Measurements from ENCODE around the gene TSHR. TPM values are rescaled to one million over a fixed set of nuclear protein-coding genes. Genes with fewer than 3 reads are reported as not detected.

TSHR gene
- total and polyA plus RNA-seq, 2 of the 4 experiments (the other 2 are of a cell fraction) = not detected

GRCh38 chr14:81062380-81062779, 107.0 kb downstream of the TSHR start:
- no peak overlapping the region for H4K8ac ChIP-seq (ENCODE audit: low read depth in 2 of 2, low read length in 2 of 2)
- no peaks in the 10 kb centered on the region for H3K27me3 ChIP-seq (ENCODE audit: control insufficient read depth, insufficient read depth, low read length)
- no CpG with 5 or more reads among the region's 4 CpGs for WGBS, 2 experiments (ENCODE audit: extremely low coverage in 2 of 2, insufficient read length in 1 of 2)
- DNase-seq (no peak), ATAC-seq (ENCODE audit: low read depth) (no peak)
- H3K4me3 ChIP-seq (ENCODE audit: insufficient read depth, low read depth, low read length) = no peak overlapping the region
- intact Hi-C loops (cut with micrococcal nuclease) (no loop called here), dilution Hi-C loops (cut with HindIII; ENCODE audit: low sequenced_read_pairs, unreplicated experiment) (no loop called here), in situ Hi-C loops (cut with MboI; ENCODE audit: low sequenced_read_pairs) (no loop called here)
- TF ChIP-seq USF2 (IDR thresholded peaks at IDR 0.05; ENCODE audit: low read depth, low read length) (no peak), BHLHE40 (IDR thresholded peaks at IDR 0.05; ENCODE audit: low read depth, low read length) (no peak), CEBPB (IDR thresholded peaks at IDR 0.05; ENCODE audit: low read depth, low read length) (no peak), RAD21 (IDR thresholded peaks at IDR 0.05; ENCODE audit: low read length) (no peak), MAFK (IDR thresholded peaks at IDR 0.05; ENCODE audit: low read depth, low read length) (no peak), NFE2L2 (IDR thresholded peaks at IDR 0.05; ENCODE audit: low read depth, low read length) (no peak), RFX5 (IDR thresholded peaks at IDR 0.05; ENCODE audit: low read depth, low read length) (no peak), RCOR1 (IDR thresholded peaks at IDR 0.05; ENCODE audit: insufficient replicate concordance, low read length) (no peak), MXI1 (IDR thresholded peaks at IDR 0.05; ENCODE audit: borderline replicate concordance, low read depth, low read length) (no peak), MAZ (IDR thresholded peaks at IDR 0.05; ENCODE audit: borderline replicate concordance, low read depth, low read length) (no peak), CHD1 (IDR thresholded peaks at IDR 0.05; ENCODE audit: low read depth, low read length) (no peak)
- no peak overlapping the region for H2AFZ ChIP-seq (replicated peaks; ENCODE audit: low read length, poor library complexity)
- no peak overlapping the region for H2BK120ac ChIP-seq (ENCODE audit: low read depth, low read length)
- H3K9me1 ChIP-seq (ENCODE audit: insufficient read depth, low read length) = no peaks in the 10 kb centered on the region
- no peaks in the 10 kb centered on the region for H3K36me3 ChIP-seq (ENCODE audit: control insufficient read depth, insufficient read depth, low read length)
- H2AK9ac ChIP-seq (replicated peaks; ENCODE audit: low read depth, low read length, poor library complexity) = no peak overlapping the region
- no peak overlapping the region for H2AK5ac ChIP-seq (ENCODE audit: low read depth, low read length)
- H2BK20ac ChIP-seq (ENCODE audit: low read depth, low read length) = no peak overlapping the region
- ChIA-PET CTCF (no interaction called here), POLR2A (ENCODE audit: unreplicated experiment) (no interaction called here)
- no peak overlapping the region for H3K4me2 ChIP-seq (ENCODE audit: low read depth, low read length)
- H2BK15ac ChIP-seq (ENCODE audit: low read depth, low read length) = no peak overlapping the region
- no peak overlapping the region for H3K14ac ChIP-seq (replicated peaks; ENCODE audit: low read depth, low read length)
- H4K20me1 ChIP-seq (ENCODE audit: insufficient read depth, low read length) = no peaks in the 10 kb centered on the region
- H3K4ac ChIP-seq (ENCODE audit: low read depth, low read length) = no peak overlapping the region
- H3K9me3 ChIP-seq (ENCODE audit: control insufficient read depth, insufficient read depth, low read length) = no peaks in the 10 kb centered on the region
- no peak overlapping the region for H4K5ac ChIP-seq (ENCODE audit: low read depth, low read length)
- H3K27ac ChIP-seq (ENCODE audit: insufficient read depth, low read length) = no peak overlapping the region
- H3K79me1 ChIP-seq (ENCODE audit: low read depth in 1 of 2, low read length in 2 of 2) = no peaks in the 10 kb centered on the region
- H3K56ac ChIP-seq (ENCODE audit: extremely low read depth, insufficient read depth, low read length) = no peak overlapping the region
- H2BK5ac ChIP-seq (ENCODE audit: low read depth, low read length, poor library complexity, severe bottlenecking) = no peak overlapping the region
- no peak overlapping the region for H3K23ac ChIP-seq (ENCODE audit: low read depth, low read length)
- no peak overlapping the region for H3K18ac ChIP-seq (ENCODE audit: low read depth, low read length)
- no peak overlapping the region for H4K91ac ChIP-seq (ENCODE audit: insufficient read depth, low read depth, low read length)
- H3K4me1 ChIP-seq (ENCODE audit: control insufficient read depth, insufficient read depth, low read length) = no peaks in the 10 kb centered on the region
- no peak overlapping the region for H3K9ac ChIP-seq (ENCODE audit: low read depth, low read length)
- BruUV-seq (replicated peaks) = no TSS peak
